ENCODE data around the gene GPATCH1. TPM values are rescaled to one million over a fixed set of nuclear protein-coding genes. Genes with fewer than 3 reads are reported as not detected.

The GPATCH1 gene
- total and polyA plus RNA-seq, 10 of the 15 experiments (the other 5 are each of a cell fraction or from before 2014, with no cell fraction given): 4.5 to 9.6 (median 7.2) TPM

- TF ChIP-seq E2F8 (IDR thresholded peaks at IDR 0.05; ENCODE audit: low read depth, partially characterized antibody) (no peak), MEF2A (IDR thresholded peaks at IDR 0.05; ENCODE audit: insufficient read depth, low read depth, low read length) (no peak), CHD2 (IDR thresholded peaks at IDR 0.05; ENCODE audit: borderline replicate concordance, low read depth, low read length) (no peak), NBN (IDR thresholded peaks at IDR 0.05) (no peak), LARP7 (IDR thresholded peaks at IDR 0.05) (no peak), RFX5 (IDR thresholded peaks at IDR 0.05; ENCODE audit: low read depth, low read length) (no peak)
Measured at GRCh38 chr19:33130433-33130832, 49.5 kb downstream of the GPATCH1 start (continued).

GRCh38 chr19:33132021-33132420 is 51.0 kb downstream of the GPATCH1 start, which contains the start of gene WDR88:
Gene WDR88 (plus strand): TSS chr19:33132114. CDS start chr19:33132170, 56 bp downstream.
- no peaks in the 10 kb centered on the region for H3K9me3 ChIP-seq (replicated peaks; ENCODE audit: control insufficient read depth, insufficient read depth, low read length)
- no peaks in the 10 kb centered on the region for H4K20me1 ChIP-seq (ENCODE audit: control insufficient read depth, insufficient read depth)
- no peak within 1 kb of the TSS for H2AFZ ChIP-seq (ENCODE audit: control insufficient read depth, low read depth, low read length)
- no peak within 1 kb of the TSS for H3K4me2 ChIP-seq (ENCODE audit: control insufficient read depth, insufficient read depth)
- peaks cover 0 to 3% of the 10 kb centered on the region in 2 experiments; a peak in 1 of 4 replicates for H3K36me3 ChIP-seq (ENCODE audit: control insufficient read depth in 2 of 2, insufficient read depth in 2 of 2, low read length in 1 of 2)
- ATAC-seq: no peak
- ChIA-PET POLR2A (no interaction called here), SMC1A (ENCODE audit: uncharacterized antibody, unreplicated experiment) (no interaction called here), RAD21 (ENCODE audit: unreplicated experiment) (no interaction called here), CTCF (no interaction called here)
- H3K27me3 ChIP-seq (replicated peaks in 1 of 2; ENCODE audit: control insufficient read depth in 2 of 2, insufficient read depth in 2 of 2, low read length in 1 of 2): no peaks in the 10 kb centered on the region
- no peaks in the 10 kb centered on the region for H3K79me2 ChIP-seq (ENCODE audit: control insufficient read depth, insufficient read depth, low read length)
- H3K4me3 ChIP-seq: no peak within 1 kb of the TSS
- H3K4me1 ChIP-seq (ENCODE audit: control insufficient read depth, insufficient read depth, low read length): no peaks in the 10 kb centered on the region
- no TSS peak for BruUV-seq (replicated peaks)
- no peak for DNase-seq (ENCODE audit: low read depth, low spot score)
- H3K27ac ChIP-seq (ENCODE audit: control insufficient read depth, insufficient read depth): no peak within 1 kb of the TSS
- H3K9ac ChIP-seq (ENCODE audit: control insufficient read depth, insufficient read depth, low read length): no peak within 1 kb of the TSS
- intact Hi-C loops (cut with micrococcal nuclease; ENCODE audit: unreplicated experiment) (no loop called here), in situ Hi-C loops (cut with MboI) (no loop called here)
- 96% methylated on average over 34 of the region's 43 CpGs for WGBS (ENCODE audit: insufficient coverage, insufficient replicate concordance, low lambda C conversion rate, missing lambda C conversion rate)
- FAIRE-seq: no peak
- no peak for TF ChIP-seq SMC3 (IDR thresholded peaks at IDR 0.05; ENCODE audit: borderline replicate concordance, low read length)
- TF ChIP-seq TCF7 (IDR thresholded peaks at IDR 0.05; ENCODE audit: borderline replicate concordance): no peak
- TF ChIP-seq MEF2B (IDR thresholded peaks at IDR 0.05; ENCODE audit: partially characterized antibody, poor library complexity, severe bottlenecking): no peak
- no peak for TF ChIP-seq POU2F2 (IDR thresholded peaks at IDR 0.05; ENCODE audit: borderline replicate concordance, low read depth, low read length)
- no peak for TF ChIP-seq KAT2A (conservative IDR thresholded peaks at IDR 0.05; ENCODE audit: control insufficient read depth, low read depth, low read length)
- TF ChIP-seq REST (IDR thresholded peaks at IDR 0.05; ENCODE audit: low read depth, low read length): no peak
- TF ChIP-seq RAD51 (IDR thresholded peaks at IDR 0.05): no peak
- no peak for TF ChIP-seq ZNF622 (IDR thresholded peaks at IDR 0.05)
- TF ChIP-seq PAX8 (IDR thresholded peaks at IDR 0.05): no peak
- TF ChIP-seq CHD2 (IDR thresholded peaks at IDR 0.05; ENCODE audit: borderline replicate concordance, low read depth, low read length): no peak
- no peak for TF ChIP-seq SUZ12 (IDR thresholded peaks at IDR 0.05; ENCODE audit: unreplicated experiment)
- TF ChIP-seq MLLT1 (IDR thresholded peaks at IDR 0.05): no peak
- TF ChIP-seq CBX5 (IDR thresholded peaks at IDR 0.05; ENCODE audit: low read depth): no peak
